NT2/D1 (cell line): ENCODE data around the gene PINK1.

Source experiments
- DNase-seq: peaks from one replicate; pipeline ENCODE4 v3.0.0-alpha.2; 2011; ENCODE audit warnings: low read depth, low spot score
- H3K27me3 ChIP-seq: 2 replicates; pipeline ENCODE4 v1.6.0; 2011; ENCODE audit warnings: mild to moderate bottlenecking; ENCODE audit not compliant: insufficient read length, insufficient read depth
- H3K36me3 ChIP-seq: 2 replicates; pipeline ENCODE4 v1.6.1; 2011; ENCODE audit warnings: mild to moderate bottlenecking, low read length, mixed read lengths; ENCODE audit not compliant: insufficient read depth, insufficient read length
- H3K4me1 ChIP-seq: 2 replicates; pipeline ENCODE4 v1.5.1; 2011; ENCODE audit not compliant: insufficient read depth, insufficient read length
- H3K4me3 ChIP-seq: 2 replicates; pipeline ENCODE4 v1.5.1; 2011; ENCODE audit warnings: low read depth; ENCODE audit not compliant: insufficient read length
- H3K9ac ChIP-seq: 2 replicates; pipeline ENCODE4 v1.6.0; 2011; ENCODE audit warnings: low read depth; ENCODE audit not compliant: insufficient read length
- H3K9me3 ChIP-seq: 2 replicates; pipeline ENCODE4 v1.5.1; 2011; ENCODE audit warnings: mild to moderate bottlenecking, low read length; ENCODE audit not compliant: insufficient read depth
- SUZ12 ChIP-seq: IDR thresholded peaks from 2 replicates; pipeline ENCODE4 v1.6.1; 2011; ENCODE audit not compliant: insufficient read length, insufficient read depth; ENCODE audit errors: extremely low read depth
- YY1 ChIP-seq: IDR thresholded peaks from 2 replicates; pipeline ENCODE4 v1.6.1; 2011; ENCODE audit not compliant: insufficient read length, insufficient read depth
- ZNF274 ChIP-seq: IDR thresholded peaks from 2 replicates; pipeline ENCODE4 v1.6.1; 2011; ENCODE audit warnings: mild to moderate bottlenecking, low read depth, low read length

PINK1 gene

GRCh38 chr1:20689645-20690056, 56.4 kb downstream of the PINK1 start:
- no peak overlapping the region for H3K9ac ChIP-seq
- H3K9me3 ChIP-seq = no peaks in the 10 kb centered on the region
- DNase-seq = no peak
- no peaks in the 10 kb centered on the region for H3K4me1 ChIP-seq
- no peaks in the 10 kb centered on the region for H3K27me3 ChIP-seq
- TF ChIP-seq ZNF274 = no peak
- TF ChIP-seq YY1 = no peak
- no peak for TF ChIP-seq SUZ12
- H3K36me3 ChIP-seq = peaks cover 16% of the 10 kb centered on the region
- H3K4me3 ChIP-seq = no peak overlapping the region

- TF ChIP-seq YY1 (no peak), ZNF274 (no peak), SUZ12 (no peak)
- no peaks in the 10 kb centered on the region for H3K9me3 ChIP-seq
- no peaks in the 10 kb centered on the region for H3K27me3 ChIP-seq
- no peak for DNase-seq
- no peaks in the 10 kb centered on the region for H3K4me1 ChIP-seq
- no peak overlapping the region for H3K4me3 ChIP-seq
- H3K36me3 ChIP-seq = peaks cover 16% of the 10 kb centered on the region
- no peak overlapping the region for H3K9ac ChIP-seq
These were observed 58.6 kb downstream of the PINK1 start for GRCh38 chr1:20691872-20692271.

GRCh38 chr1:20693623-20694022, 60.4 kb downstream of the PINK1 start:
- Histone ChIP-seq H3K4me3 (no peak overlapping the region), H3K9me3 (no peaks in the 10 kb centered on the region), H3K27me3 (no peaks in the 10 kb centered on the region), H3K9ac (no peak overlapping the region), H3K4me1 (peaks cover 6% of the 10 kb centered on the region), H3K36me3 (peaks cover 9% of the 10 kb centered on the region)
- DNase-seq = no peak
- TF ChIP-seq YY1 (no peak), SUZ12 (no peak), ZNF274 (no peak)

GRCh38 chr1:20695515-20695914, 62.3 kb downstream of the PINK1 start:
- Histone ChIP-seq H3K36me3 (peaks cover 3% of the 10 kb centered on the region), H3K4me3 (no peak overlapping the region), H3K27me3 (no peaks in the 10 kb centered on the region), H3K4me1 (peaks cover 6% of the 10 kb centered on the region), H3K9me3 (no peaks in the 10 kb centered on the region), H3K9ac (no peak overlapping the region)
- DNase-seq = no peak
- TF ChIP-seq ZNF274 (no peak), SUZ12 (no peak), YY1 (no peak)

- Histone ChIP-seq H3K4me1 (peaks cover 9% of the 10 kb centered on the region), H3K9me3 (no peaks in the 10 kb centered on the region), H3K4me3 (peak overlapping the region; percentile 36), H3K27me3 (no peaks in the 10 kb centered on the region), H3K9ac (peak overlapping the region; percentile 71), H3K36me3 (peaks cover 5% of the 10 kb centered on the region)
- TF ChIP-seq ZNF274 (no peak), YY1 (no peak), SUZ12 (no peak)
- DNase-seq = peak; percentile 48
These were observed 63.4 kb downstream of the PINK1 start for GRCh38 chr1:20696397-20697333.

GRCh38 chr1:20697563-20697962, 64.3 kb downstream of the PINK1 start:
- no peak overlapping the region for H3K9ac ChIP-seq
- no peak overlapping the region for H3K4me3 ChIP-seq
- H3K4me1 ChIP-seq = peaks cover 9% of the 10 kb centered on the region
- H3K9me3 ChIP-seq = no peaks in the 10 kb centered on the region
- no peak for DNase-seq
- no peak for TF ChIP-seq ZNF274
- TF ChIP-seq SUZ12 = no peak
- no peak for TF ChIP-seq YY1
- H3K36me3 ChIP-seq = peaks cover 10% of the 10 kb centered on the region
- no peaks in the 10 kb centered on the region for H3K27me3 ChIP-seq

- Histone ChIP-seq H3K9me3 (no peaks in the 10 kb centered on the region), H3K9ac (no peak overlapping the region), H3K27me3 (no peaks in the 10 kb centered on the region), H3K4me1 (peaks cover 9% of the 10 kb centered on the region), H3K36me3 (peaks cover 14% of the 10 kb centered on the region), H3K4me3 (no peak overlapping the region)
- TF ChIP-seq SUZ12 (no peak), YY1 (no peak), ZNF274 (no peak)
- no peak for DNase-seq
These were observed 65.1 kb downstream of the PINK1 start for GRCh38 chr1:20698195-20698910.

GRCh38 chr1:20699558-20699957, 66.3 kb downstream of the PINK1 start:
- Histone ChIP-seq H3K4me1 (peaks cover 9% of the 10 kb centered on the region), H3K9ac (no peak overlapping the region), H3K4me3 (no peak overlapping the region), H3K36me3 (peaks cover 16% of the 10 kb centered on the region), H3K9me3 (no peaks in the 10 kb centered on the region), H3K27me3 (no peaks in the 10 kb centered on the region)
- DNase-seq = no peak
- TF ChIP-seq SUZ12 = no peak
- no peak for TF ChIP-seq ZNF274
- TF ChIP-seq YY1 = no peak
